GM23338 (cell line): ENCODE measurements around the gene DST. TPM values are rescaled to one million over a fixed set of nuclear protein-coding genes. Genes with fewer than 3 reads are reported as not detected.

ENCODE experiments used
- ATAC-seq: fragments of 200-7000 bp; cut with Tn5 transposase; 3 replicates; pipeline ENCODE4 v1.9.1; 2020
- DNase-seq: peaks from one replicate; pipeline ENCODE4 v3.0.0-alpha.2; 2015; ENCODE audit warnings: low spot score
- H2AFZ ChIP-seq: fragments of 200-600 bp; sonication (generic); 2 replicates; pipeline ENCODE4 v1.8.0; 2016; ENCODE audit warnings: antibody characterized with exemption, mild to moderate bottlenecking, moderate library complexity
- H3F3A ChIP-seq: fragments of 200-600 bp; sonication (generic); replicated peaks from 2 replicates; pipeline ENCODE4 v1.8.0; 2017; ENCODE audit warnings: antibody characterized with exemption, mixed run types, low read depth
- H3K27ac ChIP-seq: fragments of 200-600 bp; sonication (generic); 2 replicates; pipeline ENCODE4 v1.6.1; 2016; ENCODE audit warnings: low read depth
- H3K27me3 ChIP-seq: fragments of 200-600 bp; sonication (generic); 2 replicates; pipeline ENCODE4 v1.8.0; 2016; ENCODE audit warnings: mild to moderate bottlenecking, mixed run types, moderate library complexity; ENCODE audit not compliant: insufficient read depth
- H3K36me3 ChIP-seq: fragments of 200-600 bp; sonication (generic); 2 replicates; pipeline ENCODE4 v1.8.0; 2016; ENCODE audit warnings: mild to moderate bottlenecking; ENCODE audit not compliant: insufficient read depth
- H3K4me1 ChIP-seq: fragments of 200-600 bp; sonication (generic); 2 replicates; pipeline ENCODE4 v1.8.0; 2016; ENCODE audit warnings: mild to moderate bottlenecking, moderate library complexity; ENCODE audit not compliant: insufficient read depth
- H3K4me2 ChIP-seq: fragments of 200-600 bp; sonication (generic); 2 replicates; pipeline ENCODE4 v1.7.1; 2017; ENCODE audit warnings: mixed run types
- H3K4me3 ChIP-seq: fragments of 200-600 bp; sonication (generic); 2 replicates; pipeline ENCODE4 v1.6.1; 2016; ENCODE audit warnings: mixed run types
- H3K79me2 ChIP-seq: fragments of 200-600 bp; sonication (generic); replicated peaks from 2 replicates; pipeline ENCODE4 v1.8.0; 2017; ENCODE audit warnings: mild to moderate bottlenecking; ENCODE audit not compliant: insufficient read depth
- H3K9me2 ChIP-seq: fragments of 200-600 bp; sonication (generic); 2 replicates; pipeline ENCODE4 v1.8.0; 2017; ENCODE audit not compliant: insufficient read depth
- H4K20me1 ChIP-seq: fragments of 200-600 bp; sonication (generic); replicated peaks from 2 replicates; pipeline ENCODE4 v1.8.0; 2017; ENCODE audit warnings: mild to moderate bottlenecking; ENCODE audit not compliant: insufficient read depth
- H3K27ac Mint-ChIP-seq: 2 replicates; pipeline ENCODE4 v1.8.0; 2020; ENCODE audit warnings: inconsistent platforms, mild to moderate bottlenecking, moderate library complexity, mixed read lengths
- H3K27me3 Mint-ChIP-seq: 3 replicates; pipeline ENCODE4 v1.8.0; 2022; ENCODE audit warnings: low read depth, mild to moderate bottlenecking, moderate library complexity, mixed read lengths, inconsistent platforms; ENCODE audit not compliant: insufficient read depth, poor library complexity
- H3K36me3 Mint-ChIP-seq: 3 replicates; pipeline ENCODE4 v1.8.0; 2021; ENCODE audit warnings: low read depth, mild to moderate bottlenecking, inconsistent platforms, moderate library complexity, mixed read lengths
- H3K4me1 Mint-ChIP-seq: 3 replicates; pipeline ENCODE4 v1.8.0; 2020; ENCODE audit warnings: mild to moderate bottlenecking, inconsistent platforms, mixed read lengths
- H3K4me3 Mint-ChIP-seq: 3 replicates; pipeline ENCODE4 v1.8.0; 2021; ENCODE audit warnings: moderate library complexity, mild to moderate bottlenecking, inconsistent platforms, mixed read lengths
- H3K9me3 Mint-ChIP-seq: 3 replicates; pipeline ENCODE4 v1.8.0; 2020; ENCODE audit warnings: moderate library complexity, mild to moderate bottlenecking, inconsistent platforms, mixed read lengths
- EZH2 ChIP-seq: fragments of 200-600 bp; sonication (generic); IDR thresholded peaks from one replicate; pipeline ENCODE4 v1.8.0; 2017; ENCODE audit warnings: antibody characterized with exemption, mild to moderate bottlenecking, low read depth; ENCODE audit not compliant: unreplicated experiment
- EZH2phosphoT487 ChIP-seq: fragments of 200-600 bp; sonication (generic); IDR thresholded peaks from one replicate; pipeline ENCODE4 v1.8.1; 2018; ENCODE audit warnings: antibody characterized with exemption; ENCODE audit not compliant: unreplicated experiment
- JUNB ChIP-seq: IDR thresholded peaks from one replicate; pipeline ENCODE4 v1.6.1; 2016; ENCODE audit warnings: antibody characterized with exemption; ENCODE audit not compliant: unreplicated experiment
- POLR2AphosphoS5 ChIP-seq: IDR thresholded peaks from 2 replicates; pipeline ENCODE4 v1.6.1; 2016; ENCODE audit warnings: antibody characterized with exemption, low read depth
- STAT1 ChIP-seq: IDR thresholded peaks from one replicate; pipeline ENCODE4 v1.6.1; 2016; ENCODE audit warnings: antibody characterized with exemption; ENCODE audit not compliant: unreplicated experiment
- ZNF114 ChIP-seq: fragments of 250-450 bp; sonication (Bioruptor Pico); IDR thresholded peaks from 2 replicates; pipeline ENCODE4 v1.5.0; 2020; ENCODE audit warnings: mild to moderate bottlenecking, moderate library complexity
- ZNF331 ChIP-seq: fragments of 250-450 bp; sonication (Bioruptor Pico); IDR thresholded peaks from 2 replicates; pipeline ENCODE4 v1.5.0; 2020; ENCODE audit warnings: low read depth, mild to moderate bottlenecking, moderate library complexity
- polyA plus RNA-seq: library from polyadenylated mRNA; unstranded; fragments of >200 nt; fragmentation: Nextera tagmentation; extraction: Ambion mirVana; gene quantifications from 2 replicates; pipeline ENCODE4 v1.2.1, GENCODE V29; 2016
- total RNA-seq: library from RNA; depleted of rRNA; stranded (reverse); fragments of >200 nt; shearing (Covaris generic); gene quantifications from 2 replicates; pipeline ENCODE4 v1.2.3, GENCODE V29; 2014
- TF ChIP-seq, protein P1 (sequence below): fragments of 250-450 bp; sonication (Bioruptor Pico); IDR thresholded peaks from 2 replicates; pipeline ENCODE4 v1.5.0; 2020; ENCODE audit warnings: mild to moderate bottlenecking, moderate library complexity
- TF ChIP-seq, protein P2 (sequence below): IDR thresholded peaks from 2 replicates; pipeline ENCODE4 v1.6.1; 2016; ENCODE audit warnings: antibody characterized with exemption
- TF ChIP-seq, protein P3 (sequence below): IDR thresholded peaks from one replicate; pipeline ENCODE4 v1.6.1; 2018; ENCODE audit warnings: antibody characterized with exemption; ENCODE audit not compliant: unreplicated experiment
- TF ChIP-seq, protein P4 (sequence below), 2 experiments: fragments of 200-600 bp in 1 of 2; sonication (generic) in 1 of 2; conservative IDR thresholded peaks; 2 replicates each; pipeline versions ENCODE4 v1.5.1 to v1.6.1; 2016 to 2017; ENCODE audit warnings: antibody characterized with exemption in 2 of 2, low read depth in 2 of 2, mild to moderate bottlenecking in 2 of 2, moderate library complexity in 1 of 2

Gene DST
- total and polyA plus RNA-seq, 2 experiments from 2014 or later = 88.7 to 188 TPM

DNA sequence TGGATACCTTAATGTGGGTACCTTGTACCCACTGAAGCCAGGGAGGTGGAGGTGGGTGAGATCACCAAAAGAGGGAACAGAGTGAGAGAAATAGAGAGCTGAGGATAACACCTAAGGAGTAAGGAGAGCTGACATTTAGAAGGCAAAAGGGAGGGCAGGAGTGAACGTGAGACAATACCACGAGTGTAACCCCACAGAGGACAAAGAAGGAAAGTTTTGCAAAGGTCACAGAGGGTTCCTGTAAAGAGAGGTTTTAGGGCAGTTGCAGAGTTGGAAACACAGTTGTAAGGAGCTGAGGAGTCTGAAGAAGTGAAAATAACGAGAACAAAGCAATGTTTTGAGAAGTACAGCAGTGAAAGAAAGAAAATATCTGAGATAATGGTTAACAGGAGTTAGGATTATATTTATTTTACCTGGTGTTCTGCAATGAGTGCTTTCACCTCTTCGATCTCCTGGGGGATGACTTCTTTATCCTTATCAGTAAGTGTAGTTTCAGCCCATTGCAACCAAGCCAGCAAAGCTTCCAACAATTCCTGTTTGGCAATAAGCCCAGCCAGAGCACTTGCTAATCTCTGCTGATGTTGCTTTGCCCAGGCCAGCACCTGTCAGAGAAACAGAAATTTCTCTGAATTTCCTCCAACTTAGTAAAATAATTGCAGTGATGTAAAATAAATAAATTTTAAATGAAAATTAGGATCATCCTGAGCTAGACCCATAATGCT, 166.8 kb downstream of the DST start:
- no peak for ATAC-seq
- peaks cover 55% of the 10 kb centered on the region for H3K36me3 Mint-ChIP-seq
- H3F3A ChIP-seq = no peaks in the 10 kb centered on the region

More for the DNA sequence above, 166.8 kb downstream of the DST start:
- peaks cover 11% of the 10 kb centered on the region; the same call in 1 of the 2 replicates for H3K36me3 ChIP-seq
- peaks cover 2% of the 10 kb centered on the region for H3K27me3 Mint-ChIP-seq
- no peak overlapping the region for H3K4me3 Mint-ChIP-seq
- TF ChIP-seq EZH2 (no peak), ZNF331 (CRISPR knock-in tag) (no peak), EZH2phosphoT487 (no peak), STAT1 (no peak), POLR2AphosphoS5 (no peak), JUNB (no peak), ZNF114 (CRISPR knock-in tag) (no peak)
- TF ChIP-seq, protein P1, sequence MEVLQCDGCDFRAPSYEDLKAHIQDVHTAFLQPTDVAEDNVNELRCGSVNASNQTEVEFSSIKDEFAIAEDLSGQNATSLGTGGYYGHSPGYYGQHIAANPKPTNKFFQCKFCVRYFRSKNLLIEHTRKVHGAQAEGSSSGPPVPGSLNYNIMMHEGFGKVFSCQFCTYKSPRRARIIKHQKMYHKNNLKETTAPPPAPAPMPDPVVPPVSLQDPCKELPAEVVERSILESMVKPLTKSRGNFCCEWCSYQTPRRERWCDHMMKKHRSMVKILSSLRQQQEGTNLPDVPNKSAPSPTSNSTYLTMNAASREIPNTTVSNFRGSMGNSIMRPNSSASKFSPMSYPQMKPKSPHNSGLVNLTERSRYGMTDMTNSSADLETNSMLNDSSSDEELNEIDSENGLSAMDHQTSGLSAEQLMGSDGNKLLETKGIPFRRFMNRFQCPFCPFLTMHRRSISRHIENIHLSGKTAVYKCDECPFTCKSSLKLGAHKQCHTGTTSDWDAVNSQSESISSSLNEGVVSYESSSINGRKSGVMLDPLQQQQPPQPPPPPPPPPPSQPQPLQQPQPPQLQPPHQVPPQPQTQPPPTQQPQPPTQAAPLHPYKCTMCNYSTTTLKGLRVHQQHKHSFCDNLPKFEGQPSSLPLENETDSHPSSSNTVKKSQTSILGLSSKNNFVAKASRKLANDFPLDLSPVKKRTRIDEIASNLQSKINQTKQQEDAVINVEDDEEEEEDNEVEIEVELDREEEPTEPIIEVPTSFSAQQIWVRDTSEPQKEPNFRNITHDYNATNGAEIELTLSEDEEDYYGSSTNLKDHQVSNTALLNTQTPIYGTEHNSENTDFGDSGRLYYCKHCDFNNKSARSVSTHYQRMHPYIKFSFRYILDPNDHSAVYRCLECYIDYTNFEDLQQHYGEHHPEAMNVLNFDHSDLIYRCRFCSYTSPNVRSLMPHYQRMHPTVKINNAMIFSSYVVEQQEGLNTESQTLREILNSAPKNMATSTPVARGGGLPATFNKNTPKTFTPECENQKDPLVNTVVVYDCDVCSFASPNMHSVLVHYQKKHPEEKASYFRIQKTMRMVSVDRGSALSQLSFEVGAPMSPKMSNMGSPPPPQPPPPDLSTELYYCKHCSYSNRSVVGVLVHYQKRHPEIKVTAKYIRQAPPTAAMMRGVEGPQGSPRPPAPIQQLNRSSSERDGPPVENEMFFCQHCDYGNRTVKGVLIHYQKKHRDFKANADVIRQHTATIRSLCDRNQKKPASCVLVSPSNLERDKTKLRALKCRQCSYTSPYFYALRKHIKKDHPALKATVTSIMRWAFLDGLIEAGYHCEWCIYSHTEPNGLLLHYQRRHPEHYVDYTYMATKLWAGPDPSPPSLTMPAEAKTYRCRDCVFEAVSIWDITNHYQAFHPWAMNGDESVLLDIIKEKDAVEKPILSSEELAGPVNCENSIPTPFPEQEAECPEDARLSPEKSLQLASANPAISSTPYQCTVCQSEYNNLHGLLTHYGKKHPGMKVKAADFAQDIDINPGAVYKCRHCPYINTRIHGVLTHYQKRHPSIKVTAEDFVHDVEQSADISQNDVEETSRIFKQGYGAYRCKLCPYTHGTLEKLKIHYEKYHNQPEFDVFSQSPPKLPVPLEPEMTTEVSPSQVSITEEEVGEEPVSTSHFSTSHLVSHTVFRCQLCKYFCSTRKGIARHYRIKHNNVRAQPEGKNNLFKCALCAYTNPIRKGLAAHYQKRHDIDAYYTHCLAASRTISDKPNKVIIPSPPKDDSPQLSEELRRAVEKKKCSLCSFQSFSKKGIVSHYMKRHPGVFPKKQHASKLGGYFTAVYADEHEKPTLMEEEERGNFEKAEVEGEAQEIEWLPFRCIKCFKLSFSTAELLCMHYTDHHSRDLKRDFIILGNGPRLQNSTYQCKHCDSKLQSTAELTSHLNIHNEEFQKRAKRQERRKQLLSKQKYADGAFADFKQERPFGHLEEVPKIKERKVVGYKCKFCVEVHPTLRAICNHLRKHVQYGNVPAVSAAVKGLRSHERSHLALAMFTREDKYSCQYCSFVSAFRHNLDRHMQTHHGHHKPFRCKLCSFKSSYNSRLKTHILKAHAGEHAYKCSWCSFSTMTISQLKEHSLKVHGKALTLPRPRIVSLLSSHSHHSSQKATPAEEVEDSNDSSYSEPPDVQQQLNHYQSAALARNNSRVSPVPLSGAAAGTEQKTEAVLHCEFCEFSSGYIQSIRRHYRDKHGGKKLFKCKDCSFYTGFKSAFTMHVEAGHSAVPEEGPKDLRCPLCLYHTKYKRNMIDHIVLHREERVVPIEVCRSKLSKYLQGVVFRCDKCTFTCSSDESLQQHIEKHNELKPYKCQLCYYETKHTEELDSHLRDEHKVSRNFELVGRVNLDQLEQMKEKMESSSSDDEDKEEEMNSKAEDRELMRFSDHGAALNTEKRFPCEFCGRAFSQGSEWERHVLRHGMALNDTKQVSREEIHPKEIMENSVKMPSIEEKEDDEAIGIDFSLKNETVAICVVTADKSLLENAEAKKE = no peak
- TF ChIP-seq, protein P2, sequence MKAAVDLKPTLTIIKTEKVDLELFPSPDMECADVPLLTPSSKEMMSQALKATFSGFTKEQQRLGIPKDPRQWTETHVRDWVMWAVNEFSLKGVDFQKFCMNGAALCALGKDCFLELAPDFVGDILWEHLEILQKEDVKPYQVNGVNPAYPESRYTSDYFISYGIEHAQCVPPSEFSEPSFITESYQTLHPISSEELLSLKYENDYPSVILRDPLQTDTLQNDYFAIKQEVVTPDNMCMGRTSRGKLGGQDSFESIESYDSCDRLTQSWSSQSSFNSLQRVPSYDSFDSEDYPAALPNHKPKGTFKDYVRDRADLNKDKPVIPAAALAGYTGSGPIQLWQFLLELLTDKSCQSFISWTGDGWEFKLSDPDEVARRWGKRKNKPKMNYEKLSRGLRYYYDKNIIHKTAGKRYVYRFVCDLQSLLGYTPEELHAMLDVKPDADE = no peak
- TF ChIP-seq, protein P3, sequence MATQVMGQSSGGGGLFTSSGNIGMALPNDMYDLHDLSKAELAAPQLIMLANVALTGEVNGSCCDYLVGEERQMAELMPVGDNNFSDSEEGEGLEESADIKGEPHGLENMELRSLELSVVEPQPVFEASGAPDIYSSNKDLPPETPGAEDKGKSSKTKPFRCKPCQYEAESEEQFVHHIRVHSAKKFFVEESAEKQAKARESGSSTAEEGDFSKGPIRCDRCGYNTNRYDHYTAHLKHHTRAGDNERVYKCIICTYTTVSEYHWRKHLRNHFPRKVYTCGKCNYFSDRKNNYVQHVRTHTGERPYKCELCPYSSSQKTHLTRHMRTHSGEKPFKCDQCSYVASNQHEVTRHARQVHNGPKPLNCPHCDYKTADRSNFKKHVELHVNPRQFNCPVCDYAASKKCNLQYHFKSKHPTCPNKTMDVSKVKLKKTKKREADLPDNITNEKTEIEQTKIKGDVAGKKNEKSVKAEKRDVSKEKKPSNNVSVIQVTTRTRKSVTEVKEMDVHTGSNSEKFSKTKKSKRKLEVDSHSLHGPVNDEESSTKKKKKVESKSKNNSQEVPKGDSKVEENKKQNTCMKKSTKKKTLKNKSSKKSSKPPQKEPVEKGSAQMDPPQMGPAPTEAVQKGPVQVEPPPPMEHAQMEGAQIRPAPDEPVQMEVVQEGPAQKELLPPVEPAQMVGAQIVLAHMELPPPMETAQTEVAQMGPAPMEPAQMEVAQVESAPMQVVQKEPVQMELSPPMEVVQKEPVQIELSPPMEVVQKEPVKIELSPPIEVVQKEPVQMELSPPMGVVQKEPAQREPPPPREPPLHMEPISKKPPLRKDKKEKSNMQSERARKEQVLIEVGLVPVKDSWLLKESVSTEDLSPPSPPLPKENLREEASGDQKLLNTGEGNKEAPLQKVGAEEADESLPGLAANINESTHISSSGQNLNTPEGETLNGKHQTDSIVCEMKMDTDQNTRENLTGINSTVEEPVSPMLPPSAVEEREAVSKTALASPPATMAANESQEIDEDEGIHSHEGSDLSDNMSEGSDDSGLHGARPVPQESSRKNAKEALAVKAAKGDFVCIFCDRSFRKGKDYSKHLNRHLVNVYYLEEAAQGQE = no peak
- TF ChIP-seq, protein P4, sequence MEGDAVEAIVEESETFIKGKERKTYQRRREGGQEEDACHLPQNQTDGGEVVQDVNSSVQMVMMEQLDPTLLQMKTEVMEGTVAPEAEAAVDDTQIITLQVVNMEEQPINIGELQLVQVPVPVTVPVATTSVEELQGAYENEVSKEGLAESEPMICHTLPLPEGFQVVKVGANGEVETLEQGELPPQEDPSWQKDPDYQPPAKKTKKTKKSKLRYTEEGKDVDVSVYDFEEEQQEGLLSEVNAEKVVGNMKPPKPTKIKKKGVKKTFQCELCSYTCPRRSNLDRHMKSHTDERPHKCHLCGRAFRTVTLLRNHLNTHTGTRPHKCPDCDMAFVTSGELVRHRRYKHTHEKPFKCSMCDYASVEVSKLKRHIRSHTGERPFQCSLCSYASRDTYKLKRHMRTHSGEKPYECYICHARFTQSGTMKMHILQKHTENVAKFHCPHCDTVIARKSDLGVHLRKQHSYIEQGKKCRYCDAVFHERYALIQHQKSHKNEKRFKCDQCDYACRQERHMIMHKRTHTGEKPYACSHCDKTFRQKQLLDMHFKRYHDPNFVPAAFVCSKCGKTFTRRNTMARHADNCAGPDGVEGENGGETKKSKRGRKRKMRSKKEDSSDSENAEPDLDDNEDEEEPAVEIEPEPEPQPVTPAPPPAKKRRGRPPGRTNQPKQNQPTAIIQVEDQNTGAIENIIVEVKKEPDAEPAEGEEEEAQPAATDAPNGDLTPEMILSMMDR (conservative IDR thresholded peaks at IDR 0.05; ENCODE audit: low read depth in 2 of 2) = no peak
- no peak overlapping the region for H3K4me3 ChIP-seq
- no peak overlapping the region for H3K4me2 ChIP-seq
- no peak for DNase-seq
- no peaks in the 10 kb centered on the region for H4K20me1 ChIP-seq
- H3K4me1 ChIP-seq = no peaks in the 10 kb centered on the region
- H3K9me2 ChIP-seq = no peaks in the 10 kb centered on the region
- H3K27ac Mint-ChIP-seq = no peak overlapping the region
- H3K27ac ChIP-seq = no peak overlapping the region
- peaks cover 3% of the 10 kb centered on the region; the same call in 1 of the 3 replicates for H3K9me3 Mint-ChIP-seq
- H3K79me2 ChIP-seq = no peaks in the 10 kb centered on the region
- H3K4me1 Mint-ChIP-seq = peaks cover 6% of the 10 kb centered on the region; the same call in 2 of the 3 replicates
- no peaks in the 10 kb centered on the region for H3K27me3 ChIP-seq
- no peak overlapping the region for H2AFZ ChIP-seq
